B cell (primary cell): ENCODE data around the gene SDK1. TPM values are rescaled to one million over a fixed set of nuclear protein-coding genes. Genes with fewer than 3 reads are reported as not detected.

Experiments used
- ATAC-seq: fragments of 200-7000 bp; cut with Tn5 transposase; one replicate; pipeline ENCODE4 v1.10.0; 2021; ENCODE audit warnings: low read depth, mild to moderate bottlenecking, moderate number of reproducible peaks, moderate library complexity
- CTCF ChIA-PET: fragments of 350-600 bp; sonication (Branson Sonifier 250); formaldehyde crosslinking; loops from one replicate; lab custom pipeline; 2021; ENCODE audit warnings: antibody characterized with exemption, inconsistent platforms; lab: Charles Lee
- POLR2A ChIA-PET: fragments of 350-600 bp; sonication (Branson Sonifier 250); formaldehyde crosslinking; loops from one replicate; lab custom pipeline; 2021; ENCODE audit warnings: antibody characterized with exemption; lab: Charles Lee
- DNase-seq: peaks from one replicate; pipeline ENCODE4 v3.0.0; 2013
- H2AFZ ChIP-seq: 2 replicates; pipeline ENCODE4 v1.6.1; 2012; ENCODE audit warnings: mild to moderate bottlenecking, low read depth, low read length; ENCODE audit not compliant: insufficient read depth, poor library complexity, severe bottlenecking
- H3K27ac ChIP-seq, 2 donors: 1 replicate in 1 of 2; 2 replicates in 1 of 2; pipeline ENCODE4 v1.5.1; 2012 to 2013; ENCODE audit warnings: low read length in 2 of 2, mild to moderate bottlenecking in 2 of 2, moderate library complexity in 1 of 2
- H3K27me3 ChIP-seq, 4 experiments: fragments of 200-600 bp in 1 of 4; sonication (generic) in 1 of 4; replicated peaks in 1 of 4; 1 replicate in 2 of 4; 2 replicates in 2 of 4; pipeline versions ENCODE4 v1.6.1 to v1.7.0; 2013 to 2016; ENCODE audit warnings: low read length in 3 of 4, mild to moderate bottlenecking in 2 of 4, mixed read lengths in 1 of 4, moderate library complexity in 1 of 4; ENCODE audit not compliant: insufficient read depth in 4 of 4, control insufficient read depth in 3 of 4; ENCODE audit errors: control extremely low read depth in 1 of 4
- H3K36me3 ChIP-seq, 2 experiments: replicated peaks in 1 of 2; 1 replicate in 1 of 2; 2 replicates in 1 of 2; pipeline versions ENCODE4 v1.6.1 to v1.7.1; 2013; ENCODE audit warnings: low read length in 1 of 2; ENCODE audit not compliant: insufficient read depth in 2 of 2, control insufficient read depth in 1 of 2; ENCODE audit errors: control extremely low read depth in 1 of 2, extremely low read depth in 1 of 2
- H3K4me1 ChIP-seq, 2 donors: fragments of 200-600 bp in 1 of 2; sonication (generic) in 1 of 2; 1 replicate in 1 of 2; 2 replicates in 1 of 2; pipeline versions ENCODE4 v1.5.1 to v1.6.1; 2013 to 2017; ENCODE audit warnings: low read length in 2 of 2; ENCODE audit not compliant: control insufficient read depth in 2 of 2, insufficient read depth in 2 of 2
- H3K4me2 ChIP-seq: replicated peaks from 2 replicates; pipeline ENCODE3; 2012; ENCODE audit warnings: mild to moderate bottlenecking, low read depth, low read length; ENCODE audit not compliant: poor library complexity, severe bottlenecking
- H3K4me3 ChIP-seq, 5 experiments: fragments of 200-600 bp in 1 of 5; sonication (generic) in 1 of 5; 1 replicate in 3 of 5; 2 replicates in 2 of 5; pipeline versions ENCODE4 v1.5.1 to v1.7.0; 2011 to 2016; ENCODE audit warnings: low read length in 4 of 5, mild to moderate bottlenecking in 4 of 5, low read depth in 2 of 5, control low read depth in 1 of 5, moderate library complexity in 1 of 5; ENCODE audit not compliant: insufficient read depth in 1 of 5; ENCODE audit errors: control extremely low read depth in 1 of 5, extremely low read depth in 1 of 5
- H3K79me2 ChIP-seq: fragments of 200-600 bp; sonication (generic); one replicate; pipeline ENCODE4 v1.6.0; 2016; ENCODE audit warnings: low read length; ENCODE audit not compliant: control insufficient read depth, insufficient read depth
- H3K9ac ChIP-seq: fragments of 200-600 bp; sonication (generic); 2 replicates; pipeline ENCODE4 v1.6.1; 2017; ENCODE audit warnings: mild to moderate bottlenecking, low read length, moderate library complexity
- H3K9me3 ChIP-seq, 3 donors: one replicate each; pipeline versions ENCODE4 v1.6.1 to v1.7.1; 2013; ENCODE audit warnings: low read length in 2 of 3; ENCODE audit not compliant: control insufficient read depth in 2 of 3, insufficient read depth in 1 of 3; ENCODE audit errors: control extremely low read depth in 1 of 3
- H4K20me1 ChIP-seq: 2 replicates; pipeline ENCODE4 v1.6.0; 2012; ENCODE audit warnings: mild to moderate bottlenecking, low read length; ENCODE audit not compliant: insufficient read depth, control insufficient read depth, poor library complexity, severe bottlenecking
- H3K27ac Mint-ChIP-seq: one replicate; pipeline ENCODE4 v1.8.0; 2021; ENCODE audit warnings: mixed read lengths
- H3K27me3 Mint-ChIP-seq: one replicate; pipeline ENCODE4 v1.8.0; 2021; ENCODE audit warnings: mixed read lengths
- H3K4me1 Mint-ChIP-seq: one replicate; pipeline ENCODE4 v1.8.0; 2021; ENCODE audit warnings: mixed read lengths
- H3K4me3 Mint-ChIP-seq: one replicate; pipeline ENCODE4 v1.8.0; 2021; ENCODE audit warnings: mixed read lengths
- H3K9me3 Mint-ChIP-seq: one replicate; pipeline ENCODE4 v1.8.0; 2022; ENCODE audit warnings: mixed read lengths; ENCODE audit not compliant: insufficient read depth
- CTCF ChIP-seq: fragments of 200-600 bp; IDR thresholded peaks from one replicate; pipeline ENCODE4 v1.8.0; 2022; ENCODE audit warnings: antibody characterized with exemption, mild to moderate bottlenecking
- EZH2 ChIP-seq: IDR thresholded peaks from 2 replicates; pipeline ENCODE4 v1.6.1; 2012; ENCODE audit warnings: borderline replicate concordance, low read depth, mild to moderate bottlenecking, moderate library complexity, low read length; ENCODE audit not compliant: insufficient read depth, poor library complexity, severe bottlenecking
- WGBS: methylation state at CpG from one replicate; pipeline ENCODE4 v1.1.5; 2013; ENCODE audit warnings: missing lambda C conversion rate; ENCODE audit not compliant: insufficient coverage; 5-methylcytosine and 5-hydroxymethylcytosine counted together
- intact Hi-C: fragments of 100-400 bp; cut with micrococcal nuclease; formaldehyde crosslinking; loops from one replicate; pipeline ENCODE4 v1.10.0; 2022
- polyA plus RNA-seq: library from polyadenylated mRNA; depleted of rRNA; stranded (reverse); fragments of >200 nt; gene quantifications from 2 replicates; pipeline ENCODE4 v1.2.3, GENCODE V29; 2012
- total RNA-seq, 2 donors: library from RNA; stranded (reverse); fragments of 120-200 nt in 1 of 2; gene quantifications; 1 replicate in 1 of 2; 2 replicates in 1 of 2; pipeline versions ENCODE4 v1.2.3 to v1.2.4, GENCODE V29; 2013 to 2022

SDK1 gene
- total and polyA plus RNA-seq, 2 donors (not counting 1 experiment from before 2014, with no cell fraction given) = 0.73 to 2.0 TPM

- Histone ChIP-seq H3K79me2 (no peaks in the 10 kb centered on the region), H3K27me3 (no peaks in the 10 kb centered on the region), H3K4me3 (no peak overlapping the region), H3K27ac (no peak overlapping the region), H4K20me1 (no peaks in the 10 kb centered on the region), H3K9ac (no peak overlapping the region), H3K36me3 (no peaks in the 10 kb centered on the region), H2AFZ (no peak overlapping the region), H3K4me1 (no peaks in the 10 kb centered on the region), H3K4me2 (no peak overlapping the region), H3K9me3 (peaks cover 0 to 8% (median 0%) of the 10 kb centered on the region in 3 donors)
- CTCF ChIA-PET = no interaction called here
- H3K9me3 Mint-ChIP-seq = no peaks in the 10 kb centered on the region
- ATAC-seq (no peak), DNase-seq (no peak)
- no peak overlapping the region for H3K27ac Mint-ChIP-seq
- no peaks in the 10 kb centered on the region for H3K4me1 Mint-ChIP-seq
- WGBS = 92% methylated on average over 15 of the region's 19 CpGs
- peaks cover 10% of the 10 kb centered on the region for H3K27me3 Mint-ChIP-seq
- TF ChIP-seq CTCF = no peak
- TF ChIP-seq EZH2 = no peak
- intact Hi-C loops = no loop called here
- POLR2A ChIA-PET = no interaction called here
- H3K4me3 Mint-ChIP-seq = no peak overlapping the region
These were observed 673.3 kb downstream of the SDK1 start for GRCh38 chr7:3974329-3974728.

- H3K36me3 ChIP-seq = no peaks in the 10 kb centered on the region
- H3K9me3 Mint-ChIP-seq = no peaks in the 10 kb centered on the region
- H3K4me2 ChIP-seq = no peak overlapping the region
- no peaks in the 10 kb centered on the region for H3K4me1 Mint-ChIP-seq
- ChIA-PET POLR2A (no interaction called here), CTCF (no interaction called here)
- 94% methylated on average over 3 of the region's 6 CpGs for WGBS
- no peaks in the 10 kb centered on the region for H3K79me2 ChIP-seq
- H3K9me3 ChIP-seq = peaks cover 0 to 8% (median 0%) of the 10 kb centered on the region in 3 donors
- no peak overlapping the region for H3K4me3 Mint-ChIP-seq
- no peak for DNase-seq
- no peak overlapping the region for H3K4me3 ChIP-seq
- H3K4me1 ChIP-seq = no peaks in the 10 kb centered on the region
- H4K20me1 ChIP-seq = no peaks in the 10 kb centered on the region
- no peak overlapping the region for H3K27ac ChIP-seq
- H3K27ac Mint-ChIP-seq = no peak overlapping the region
- no peak overlapping the region for H2AFZ ChIP-seq
- H3K27me3 Mint-ChIP-seq = peaks cover 10% of the 10 kb centered on the region
- no peak overlapping the region for H3K9ac ChIP-seq
- intact Hi-C loops = no loop called here
- TF ChIP-seq CTCF (no peak), EZH2 (no peak)
- no peak for ATAC-seq
- H3K27me3 ChIP-seq = no peaks in the 10 kb centered on the region
These were observed 674.3 kb downstream of the SDK1 start for GRCh38 chr7:3975371-3975770.
